Mesendoderm (in vitro differentiated cells): Measurements from ENCODE around the gene MARK2.

Experiments used
- DNase-seq: peaks from one replicate; pipeline ENCODE4 v3.0.0; 2013
- H2AK5ac ChIP-seq: 2 replicates; pipeline ENCODE4 v1.6.1; 2013; ENCODE audit warnings: low read length, inconsistent platforms
- H2BK120ac ChIP-seq: 2 replicates; pipeline ENCODE4 v1.6.1; 2013; ENCODE audit warnings: low read depth, mild to moderate bottlenecking, low read length, moderate library complexity, mixed read lengths
- H2BK15ac ChIP-seq: replicated peaks from 2 replicates; pipeline ENCODE4 v1.6.1; 2013; ENCODE audit warnings: low read depth, mild to moderate bottlenecking, moderate library complexity
- H2BK5ac ChIP-seq: 2 replicates; pipeline ENCODE4 v1.6.1; 2013; ENCODE audit warnings: low read length, inconsistent platforms
- H3K18ac ChIP-seq: 2 replicates; pipeline ENCODE4 v1.6.1; 2013; ENCODE audit warnings: mild to moderate bottlenecking, low read length, mixed read lengths
- H3K23ac ChIP-seq: one replicate; pipeline ENCODE4 v1.6.1; 2013; ENCODE audit warnings: low read length
- H3K27ac ChIP-seq: 2 replicates; pipeline ENCODE4 v1.5.1; 2013; ENCODE audit warnings: low read depth, mild to moderate bottlenecking, inconsistent platforms, low read length, moderate library complexity
- H3K27me3 ChIP-seq: 2 replicates; pipeline ENCODE4 v1.6.1; 2013; ENCODE audit warnings: low read length, control low read depth, mild to moderate bottlenecking, inconsistent platforms; ENCODE audit not compliant: insufficient read depth, poor library complexity
- H3K36me3 ChIP-seq: 2 replicates; pipeline ENCODE4 v1.6.1; 2013; ENCODE audit warnings: low read length, inconsistent platforms; ENCODE audit not compliant: control insufficient read depth, insufficient read depth
- H3K4ac ChIP-seq: one replicate; pipeline ENCODE4 v1.6.1; 2013; ENCODE audit warnings: low read depth, mild to moderate bottlenecking, low read length, moderate library complexity
- H3K4me1 ChIP-seq: 2 replicates; pipeline ENCODE4 v1.6.1; 2013; ENCODE audit warnings: low read depth, low read length, inconsistent platforms; ENCODE audit not compliant: control insufficient read depth
- H3K4me2 ChIP-seq: 2 replicates; pipeline ENCODE4 v1.6.1; 2013; ENCODE audit warnings: low read length
- H3K4me3 ChIP-seq: 2 replicates; pipeline ENCODE4 v1.5.1; 2013; ENCODE audit warnings: mild to moderate bottlenecking, low read length
- H3K56ac ChIP-seq: one replicate; pipeline ENCODE4 v1.6.1; 2013; ENCODE audit warnings: low read length
- H3K79me1 ChIP-seq: 2 replicates; pipeline ENCODE4 v1.6.1; 2013; ENCODE audit warnings: low read length, inconsistent platforms
- H3K79me2 ChIP-seq: 2 replicates; pipeline ENCODE4 v1.6.1; 2013; ENCODE audit warnings: mild to moderate bottlenecking, low read length; ENCODE audit not compliant: control insufficient read depth, insufficient read depth
- H3K9ac ChIP-seq: 2 replicates; pipeline ENCODE4 v1.6.1; 2013; ENCODE audit warnings: low read length, inconsistent platforms
- H4K5ac ChIP-seq: one replicate; pipeline ENCODE4 v1.6.1; 2013; ENCODE audit warnings: low read length
- H4K8ac ChIP-seq: one replicate; pipeline ENCODE4 v1.6.1; 2013; ENCODE audit warnings: low read depth, mild to moderate bottlenecking, control low read depth, low read length, moderate library complexity
- WGBS: extraction: QIAGEN DNeasy Blood & Tissue Kit; methylation state at CpG from one replicate; pipeline ENCODE4 v1.1.7; 2013; ENCODE audit warnings: low lambda C conversion rate, missing lambda C conversion rate; ENCODE audit not compliant: insufficient coverage; ENCODE audit errors: extremely low coverage; 5-methylcytosine and 5-hydroxymethylcytosine counted together

Gene MARK2

GRCh38 chr11:63868399-63869064 is 29.6 kb downstream of the MARK2 start:
- WGBS: no CpG with 5 or more reads among the region's 9 CpGs

GRCh38 chr11:63869171-63869591 is 30.3 kb downstream of the MARK2 start:
- Histone ChIP-seq H3K79me2 (peaks cover 65% of the 10 kb centered on the region), H4K5ac (no peak overlapping the region), H2BK5ac (no peak overlapping the region), H2BK15ac (no peak overlapping the region), H3K27me3 (no peaks in the 10 kb centered on the region), H4K8ac (no peak overlapping the region), H3K4ac (no peak overlapping the region), H3K23ac (no peak overlapping the region), H2AK5ac (no peak overlapping the region), H2BK120ac (no peak overlapping the region), H3K4me3 (no peak overlapping the region), H3K27ac (no peak overlapping the region), H3K9ac (no peak overlapping the region), H3K56ac (no peak overlapping the region), H3K18ac (no peak overlapping the region), H3K4me1 (peaks cover 21% of the 10 kb centered on the region), H3K4me2 (no peak overlapping the region), H3K79me1 (peaks cover 42% of the 10 kb centered on the region), H3K36me3 (no peaks in the 10 kb centered on the region)
- WGBS: no CpG with 5 or more reads among the region's 7 CpGs
- DNase-seq: no peak

More at GRCh38 chr11:63868399-63869064, 29.6 kb downstream of the MARK2 start:
- H3K4me3 ChIP-seq: no peak overlapping the region
- H2AK5ac ChIP-seq: no peak overlapping the region
- no peak overlapping the region for H3K27ac ChIP-seq
- H3K18ac ChIP-seq: no peak overlapping the region
- H3K4me2 ChIP-seq: no peak overlapping the region
- H3K79me2 ChIP-seq: peaks cover 60% of the 10 kb centered on the region
- H3K79me1 ChIP-seq: peaks cover 38% of the 10 kb centered on the region
- no peak overlapping the region for H2BK120ac ChIP-seq
- H4K5ac ChIP-seq: no peak overlapping the region
- peaks cover 21% of the 10 kb centered on the region for H3K4me1 ChIP-seq
- no peak overlapping the region for H2BK15ac ChIP-seq
- peak; percentile 55 for DNase-seq
- H3K9ac ChIP-seq: no peak overlapping the region
- no peaks in the 10 kb centered on the region for H3K27me3 ChIP-seq
- H2BK5ac ChIP-seq: no peak overlapping the region
- H3K4ac ChIP-seq: no peak overlapping the region
- no peaks in the 10 kb centered on the region for H3K36me3 ChIP-seq
- no peak overlapping the region for H3K23ac ChIP-seq
- no peak overlapping the region for H4K8ac ChIP-seq
- H3K56ac ChIP-seq: peak overlapping the region; percentile 22

GRCh38 chr11:63869683-63870082 is 30.8 kb downstream of the MARK2 start:
- no peak for DNase-seq
- no peak overlapping the region for H2BK15ac ChIP-seq
- H3K4me2 ChIP-seq: no peak overlapping the region
- H2BK120ac ChIP-seq: no peak overlapping the region
- no peak overlapping the region for H2BK5ac ChIP-seq
- H4K5ac ChIP-seq: no peak overlapping the region
- no peak overlapping the region for H3K9ac ChIP-seq
- H3K27me3 ChIP-seq: no peaks in the 10 kb centered on the region
- no peaks in the 10 kb centered on the region for H3K36me3 ChIP-seq
- H3K4me3 ChIP-seq: no peak overlapping the region
- peaks cover 69% of the 10 kb centered on the region for H3K79me2 ChIP-seq
- WGBS: no CpG with 5 or more reads among the region's 8 CpGs
- H3K27ac ChIP-seq: no peak overlapping the region
- peaks cover 45% of the 10 kb centered on the region for H3K79me1 ChIP-seq
- H3K56ac ChIP-seq: no peak overlapping the region
- no peak overlapping the region for H3K18ac ChIP-seq
- no peak overlapping the region for H2AK5ac ChIP-seq
- no peak overlapping the region for H3K4ac ChIP-seq
- no peak overlapping the region for H3K23ac ChIP-seq
- H3K4me1 ChIP-seq: peaks cover 21% of the 10 kb centered on the region
- no peak overlapping the region for H4K8ac ChIP-seq

- Histone ChIP-seq H4K8ac (no peak overlapping the region), H3K36me3 (no peaks in the 10 kb centered on the region), H3K18ac (no peak overlapping the region), H3K27me3 (no peaks in the 10 kb centered on the region), H2BK120ac (no peak overlapping the region), H3K56ac (no peak overlapping the region), H4K5ac (no peak overlapping the region), H3K4ac (no peak overlapping the region), H3K4me2 (no peak overlapping the region), H2BK15ac (no peak overlapping the region), H2BK5ac (no peak overlapping the region), H3K79me1 (peaks cover 42% of the 10 kb centered on the region), H3K9ac (no peak overlapping the region), H3K79me2 (peaks cover 67% of the 10 kb centered on the region), H2AK5ac (no peak overlapping the region), H3K23ac (no peak overlapping the region), H3K4me3 (no peak overlapping the region), H3K27ac (no peak overlapping the region), H3K4me1 (peaks cover 18% of the 10 kb centered on the region)
- no peak for DNase-seq
- no CpG with 5 or more reads among the region's 14 CpGs for WGBS
These were observed 31.6 kb downstream of the MARK2 start for GRCh38 chr11:63870351-63871140.

GRCh38 chr11:63871962-63872799 is 33.3 kb downstream of the MARK2 start:
- Histone ChIP-seq H2BK120ac (no peak overlapping the region), H3K4me2 (no peak overlapping the region), H3K79me2 (peaks cover 72% of the 10 kb centered on the region), H3K9ac (no peak overlapping the region), H3K18ac (no peak overlapping the region), H3K79me1 (peaks cover 51% of the 10 kb centered on the region), H3K4me3 (no peak overlapping the region), H2AK5ac (no peak overlapping the region), H3K36me3 (no peaks in the 10 kb centered on the region), H3K56ac (peak overlapping the region; percentile 15), H3K27ac (no peak overlapping the region), H4K5ac (no peak overlapping the region), H3K4me1 (peaks cover 15% of the 10 kb centered on the region), H2BK15ac (no peak overlapping the region), H2BK5ac (no peak overlapping the region), H3K27me3 (no peaks in the 10 kb centered on the region), H4K8ac (no peak overlapping the region), H3K4ac (no peak overlapping the region), H3K23ac (no peak overlapping the region)
- no CpG with 5 or more reads among the region's 11 CpGs for WGBS
- peak; percentile 94 for DNase-seq
